ENCODE results near the gene CLASP2. TPM values are rescaled to one million over a fixed set of nuclear protein-coding genes. Genes with fewer than 3 reads are reported as not detected.
A peak's percentile ranks its signal among the peaks of the same experiment; 100 is the strongest.

The CLASP2 gene
- total RNA-seq, 2 donors from 2014 or later = 34.8 to 47.8 TPM

DNA sequence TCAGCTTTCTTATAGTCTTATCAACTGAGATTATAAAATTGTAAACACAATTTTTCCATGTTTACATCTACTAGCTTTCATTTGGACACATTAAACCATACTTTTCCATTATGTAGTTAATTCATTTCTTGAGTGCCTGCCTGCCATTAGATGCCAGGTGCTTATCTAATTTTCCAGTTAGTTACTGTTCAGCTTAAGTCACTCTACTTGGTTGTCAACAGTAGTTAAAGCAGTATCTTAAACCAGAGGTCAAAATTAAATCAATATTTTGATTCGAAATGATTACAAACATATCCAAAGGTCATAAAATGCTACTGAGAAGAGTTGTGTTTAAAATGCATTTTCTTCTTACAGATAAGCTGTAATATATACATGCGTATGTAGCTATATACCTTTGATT is 221.6 kb downstream of the CLASP2 start:
- no peaks in the 10 kb centered on the region for H3K27me3 ChIP-seq
- no peak overlapping the region for H3K4me3 ChIP-seq
- 26 to 37% methylated on average over 2 of the region's 2 CpGs for WGBS, 2 donors
- TF ChIP-seq, protein P1, sequence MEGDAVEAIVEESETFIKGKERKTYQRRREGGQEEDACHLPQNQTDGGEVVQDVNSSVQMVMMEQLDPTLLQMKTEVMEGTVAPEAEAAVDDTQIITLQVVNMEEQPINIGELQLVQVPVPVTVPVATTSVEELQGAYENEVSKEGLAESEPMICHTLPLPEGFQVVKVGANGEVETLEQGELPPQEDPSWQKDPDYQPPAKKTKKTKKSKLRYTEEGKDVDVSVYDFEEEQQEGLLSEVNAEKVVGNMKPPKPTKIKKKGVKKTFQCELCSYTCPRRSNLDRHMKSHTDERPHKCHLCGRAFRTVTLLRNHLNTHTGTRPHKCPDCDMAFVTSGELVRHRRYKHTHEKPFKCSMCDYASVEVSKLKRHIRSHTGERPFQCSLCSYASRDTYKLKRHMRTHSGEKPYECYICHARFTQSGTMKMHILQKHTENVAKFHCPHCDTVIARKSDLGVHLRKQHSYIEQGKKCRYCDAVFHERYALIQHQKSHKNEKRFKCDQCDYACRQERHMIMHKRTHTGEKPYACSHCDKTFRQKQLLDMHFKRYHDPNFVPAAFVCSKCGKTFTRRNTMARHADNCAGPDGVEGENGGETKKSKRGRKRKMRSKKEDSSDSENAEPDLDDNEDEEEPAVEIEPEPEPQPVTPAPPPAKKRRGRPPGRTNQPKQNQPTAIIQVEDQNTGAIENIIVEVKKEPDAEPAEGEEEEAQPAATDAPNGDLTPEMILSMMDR (IDR thresholded peaks at IDR 0.05) = no peak
- TF ChIP-seq POLR2A (IDR thresholded peaks at IDR 0.05) = no peak
- peaks cover 0 to 3% of the 10 kb centered on the region in 2 donors for H3K36me3 ChIP-seq (replicated peaks in 1 of 2; ENCODE audit: insufficient read depth in 1 of 2, low read depth in 2 of 2)
- DNase-seq (no peak), ATAC-seq (no peak)
- no peak overlapping the region for H3K27ac ChIP-seq
- no peaks in the 10 kb centered on the region for H3K9me3 ChIP-seq
- H3K4me1 ChIP-seq = peaks cover 13% of the 10 kb centered on the region
- intact Hi-C loops (cut with DNase I) = no loop called here

DNA sequence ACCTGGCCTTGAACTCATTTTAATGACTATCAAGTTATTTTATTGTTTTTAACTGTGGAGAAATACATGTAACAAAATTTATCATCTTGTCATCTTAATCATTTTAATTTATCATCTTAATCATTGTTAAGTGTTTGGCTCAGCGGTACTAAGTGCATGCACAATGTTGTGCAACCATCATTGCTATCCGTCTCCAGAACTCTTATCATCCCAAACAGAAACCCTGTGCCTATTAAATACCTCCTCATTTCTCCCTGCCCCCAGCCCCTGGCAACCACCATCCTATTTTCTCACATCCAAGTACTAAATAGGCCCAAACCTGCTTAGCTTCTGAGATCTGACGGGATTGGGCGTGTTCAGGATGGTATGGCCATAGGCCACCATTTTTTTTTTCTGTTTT is 226.3 kb downstream of the CLASP2 start:
- Histone ChIP-seq H3K27ac (no peak overlapping the region), H3K27me3 (no peaks in the 10 kb centered on the region), H3K4me3 (no peak overlapping the region), H3K4me1 (peaks cover 16% of the 10 kb centered on the region), H3K36me3 (replicated peaks in 1 of 2; ENCODE audit: insufficient read depth in 1 of 2, low read depth in 2 of 2) (no peaks in the 10 kb centered on the region), H3K9me3 (no peaks in the 10 kb centered on the region)
- WGBS, 2 donors = 56 to 77% methylated on average over 4 of the region's 4 CpGs
- no peak for DNase-seq
- intact Hi-C loops (cut with DNase I) = no loop called here
- ATAC-seq = no peak
- no peak for TF ChIP-seq POLR2A (IDR thresholded peaks at IDR 0.05)
- TF ChIP-seq, protein P1 (IDR thresholded peaks at IDR 0.05) = no peak

DNA sequence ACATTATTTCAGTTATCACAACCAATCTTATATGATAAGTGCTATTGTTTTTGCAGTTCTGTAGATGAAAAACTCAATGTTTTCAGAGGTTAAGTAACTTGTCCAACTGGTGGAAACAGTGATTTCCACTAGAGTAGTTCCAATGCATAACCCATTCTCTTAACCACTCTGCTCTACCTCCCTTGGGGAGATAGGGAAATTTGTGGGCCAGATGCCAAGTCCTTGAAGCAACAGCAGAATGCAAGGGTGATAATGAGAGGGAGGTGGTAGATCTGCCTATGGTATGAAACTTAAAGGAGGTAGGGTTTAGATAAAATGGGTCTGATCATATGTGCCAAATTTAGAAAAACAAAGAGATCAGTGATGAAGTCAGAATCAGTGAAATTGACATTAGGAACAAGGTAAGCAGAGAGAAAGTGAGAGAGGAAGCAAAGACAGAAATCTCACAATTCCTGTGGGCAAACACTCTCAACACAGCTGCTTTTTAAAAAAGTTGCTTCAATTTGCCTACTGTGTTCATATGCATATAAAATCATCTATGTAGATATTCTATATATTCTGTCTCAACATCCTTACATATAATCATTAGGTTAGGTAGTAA is 227.3 kb downstream of the CLASP2 start:
- peak in 1 of 4 donors; percentile 19 for DNase-seq
- no peak for ATAC-seq
- Histone ChIP-seq H3K4me1 (peaks cover 8% of the 10 kb centered on the region), H3K9me3 (no peaks in the 10 kb centered on the region), H3K4me3 (no peak overlapping the region), H3K36me3 (replicated peaks in 1 of 2; ENCODE audit: insufficient read depth in 1 of 2, low read depth in 2 of 2) (no peaks in the 10 kb centered on the region), H3K27me3 (no peaks in the 10 kb centered on the region), H3K27ac (no peak overlapping the region)
- TF ChIP-seq POLR2A (IDR thresholded peaks at IDR 0.05) = no peak
- TF ChIP-seq, protein P1 (IDR thresholded peaks at IDR 0.05) = no peak
- intact Hi-C loops (cut with DNase I) = no loop called here

DNA sequence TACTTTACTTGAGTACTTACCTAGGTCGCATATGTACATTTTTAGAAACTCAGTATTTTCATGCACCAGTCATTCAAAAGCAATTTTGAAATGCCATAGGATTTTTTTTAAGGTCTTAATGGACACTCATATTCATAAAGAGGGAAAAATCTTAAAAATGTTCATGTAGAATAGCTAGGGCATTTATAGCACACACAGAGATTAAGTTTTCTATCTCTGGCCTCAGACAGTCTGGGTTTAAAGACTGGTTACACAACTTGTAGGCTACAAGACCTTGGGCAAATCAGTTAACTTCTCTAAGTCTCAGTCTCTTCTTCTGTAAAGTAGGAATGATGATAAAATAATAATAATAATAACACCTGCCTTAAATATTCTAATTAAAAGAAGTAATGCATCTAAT is 229.4 kb downstream of the CLASP2 start:
- intact Hi-C loops (cut with DNase I) = no loop called here
- Histone ChIP-seq H3K9me3 (no peaks in the 10 kb centered on the region), H3K27me3 (no peaks in the 10 kb centered on the region), H3K27ac (no peak overlapping the region), H3K4me1 (peaks cover 8% of the 10 kb centered on the region), H3K4me3 (no peak overlapping the region), H3K36me3 (replicated peaks in 1 of 2; ENCODE audit: insufficient read depth in 1 of 2, low read depth in 2 of 2) (no peaks in the 10 kb centered on the region)
- DNase-seq (no peak), ATAC-seq (no peak)
- TF ChIP-seq, protein P1 (IDR thresholded peaks at IDR 0.05) = no peak
- no peak for TF ChIP-seq POLR2A (IDR thresholded peaks at IDR 0.05)
- WGBS, 2 donors = 87 to 88% methylated on average over 1 of the region's 1 CpG

DNA sequence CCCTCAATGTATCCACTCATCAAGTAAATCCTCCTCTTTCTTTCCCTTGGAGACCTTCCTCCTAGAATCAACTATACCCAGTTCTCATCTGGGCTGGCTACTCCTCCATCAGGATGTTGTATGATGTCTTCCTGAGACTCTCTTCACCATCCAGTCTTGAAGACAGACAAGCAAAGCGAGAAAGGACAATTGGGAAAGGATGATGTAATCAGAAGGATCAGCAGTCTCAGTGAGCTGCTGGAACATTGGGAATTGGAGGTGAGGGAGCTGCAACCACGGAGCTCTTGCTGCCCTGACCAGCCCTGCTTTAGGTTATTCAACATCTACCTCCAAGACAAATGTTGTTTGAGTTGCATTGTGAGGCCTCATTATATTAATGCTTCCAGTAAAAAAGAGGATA is 229.8 kb downstream of the CLASP2 start:
- Histone ChIP-seq H3K36me3 (replicated peaks in 1 of 2; ENCODE audit: insufficient read depth in 1 of 2, low read depth in 2 of 2) (no peaks in the 10 kb centered on the region), H3K4me3 (no peak overlapping the region), H3K9me3 (no peaks in the 10 kb centered on the region), H3K4me1 (peaks cover 10% of the 10 kb centered on the region), H3K27me3 (no peaks in the 10 kb centered on the region), H3K27ac (no peak overlapping the region)
- TF ChIP-seq POLR2A (IDR thresholded peaks at IDR 0.05) = no peak
- TF ChIP-seq, protein P1 (IDR thresholded peaks at IDR 0.05) = no peak
- DNase-seq (no peak), ATAC-seq (no peak)
- intact Hi-C loops (cut with DNase I) = no loop called here
- WGBS, 2 donors = 96 to 97% methylated on average over 2 of the region's 2 CpGs

Data from body of pancreas (tissue), 4 donors.